Naive thymus-derived CD4-positive, alpha-beta T cell (primary cell): ENCODE results near the gene LEFTY2. TPM values are rescaled to one million over a fixed set of nuclear protein-coding genes. Genes with fewer than 3 reads are reported as not detected.
A peak's percentile ranks its signal among the peaks of the same experiment; 100 is the strongest.
"Not testable (repeated sequence)": the region's sequence is repeated elsewhere in the genome, so short reads cannot be mapped to it uniquely, and the experiment has no call there.

Experiments
- ATAC-seq: fragments of 150-1000 bp; cut with Tn5 transposase; 2 replicates; pipeline ENCODE4 v1.10.0; 2021; ENCODE audit warnings: mild to moderate bottlenecking, moderate library complexity
- CTCF ChIA-PET: fragments of 350-600 bp; sonication (Branson Sonifier 250); formaldehyde crosslinking; loops from one replicate; lab custom pipeline; 2021; ENCODE audit warnings: antibody characterized with exemption; lab: Charles Lee
- POLR2A ChIA-PET: fragments of 350-600 bp; sonication (Branson Sonifier 250); formaldehyde crosslinking; loops from one replicate; lab custom pipeline; 2021; ENCODE audit warnings: antibody characterized with exemption, inconsistent platforms; lab: Charles Lee
- DNase-seq, 9 donors: peaks; one replicate each; pipeline versions ENCODE4 v3.0.0 to v3.0.0-alpha.2; 2020 to 2022; ENCODE audit warnings: mixed read lengths in 1 of 9
- H3K27ac ChIP-seq: one replicate; pipeline ENCODE4 v1.7.0; 2013; ENCODE audit warnings: mild to moderate bottlenecking, low read depth, low read length, moderate library complexity
- H3K27me3 ChIP-seq, 2 donors: one replicate each; pipeline ENCODE4 v1.7.0; 2013; ENCODE audit warnings: low read length in 2 of 2, mild to moderate bottlenecking in 2 of 2, moderate library complexity in 2 of 2; ENCODE audit not compliant: control insufficient read depth in 2 of 2, insufficient read depth in 2 of 2
- H3K36me3 ChIP-seq, 3 experiments: 1 replicate in 2 of 3; 2 replicates in 1 of 3; pipeline ENCODE4 v1.7.0; 2013; ENCODE audit warnings: low read length in 3 of 3, mild to moderate bottlenecking in 3 of 3, moderate library complexity in 1 of 3; ENCODE audit not compliant: insufficient read depth in 3 of 3, control insufficient read depth in 2 of 3
- H3K4me1 ChIP-seq, 2 donors: one replicate each; pipeline ENCODE4 v1.7.0; 2013; ENCODE audit warnings: low read length in 2 of 2, mild to moderate bottlenecking in 2 of 2, moderate library complexity in 1 of 2; ENCODE audit not compliant: control insufficient read depth in 2 of 2, insufficient read depth in 2 of 2
- H3K4me3 ChIP-seq: 2 replicates; pipeline ENCODE4 v1.7.0; 2013; ENCODE audit warnings: mild to moderate bottlenecking, low read length
- H3K9me3 ChIP-seq, 3 experiments: 1 replicate in 2 of 3; 2 replicates in 1 of 3; pipeline ENCODE4 v1.7.0; 2013; ENCODE audit warnings: low read length in 3 of 3; ENCODE audit not compliant: control insufficient read depth in 2 of 3
- H3K27ac Mint-ChIP-seq, 9 donors: one replicate each; pipeline ENCODE4 v1.8.0; 2020 to 2022; ENCODE audit warnings: mixed read lengths in 9 of 9, mild to moderate bottlenecking in 8 of 9, moderate library complexity in 5 of 9, inconsistent platforms in 2 of 9
- H3K27me3 Mint-ChIP-seq, 5 donors: one replicate each; pipeline ENCODE4 v1.8.0; 2021 to 2022; ENCODE audit warnings: mixed read lengths in 5 of 5, mild to moderate bottlenecking in 1 of 5
- H3K36me3 Mint-ChIP-seq, 5 donors: one replicate each; pipeline ENCODE4 v1.8.0; 2020 to 2022; ENCODE audit warnings: mixed read lengths in 5 of 5, mild to moderate bottlenecking in 3 of 5, inconsistent platforms in 1 of 5
- H3K4me1 Mint-ChIP-seq, 7 donors: one replicate each; pipeline ENCODE4 v1.8.0; 2020 to 2022; ENCODE audit warnings: mixed read lengths in 7 of 7, mild to moderate bottlenecking in 3 of 7, inconsistent platforms in 1 of 7
- H3K4me3 Mint-ChIP-seq, 10 donors: one replicate each; pipeline ENCODE4 v1.8.0; 2020 to 2022; ENCODE audit warnings: mild to moderate bottlenecking in 10 of 10, mixed read lengths in 10 of 10, moderate library complexity in 6 of 10, inconsistent platforms in 2 of 10
- H3K9me3 Mint-ChIP-seq, 11 donors: one replicate each; pipeline ENCODE4 v1.8.0; 2020 to 2022; ENCODE audit warnings: mixed read lengths in 11 of 11, mild to moderate bottlenecking in 4 of 11, inconsistent platforms in 1 of 11, moderate library complexity in 1 of 11
- intact Hi-C, 2 donors: fragments of 100-400 bp; cut with micrococcal nuclease; formaldehyde crosslinking; loops; one replicate each; pipeline ENCODE4 v1.15.1; 2023
- polyA plus RNA-seq, 2 donors: library from polyadenylated mRNA; unstranded; fragments of 300-500 nt; fragmentation: Illumina TruSeq; gene quantifications; one replicate each; pipeline ENCODE4 v1.2.3, GENCODE V29; 2021
- total RNA-seq, 6 experiments: library from RNA in 5 of 6; stranded (reverse) in 5 of 6; gene quantifications; 1 replicate in 5 of 6; 2 replicates in 1 of 6; pipeline ENCODE4 v1.2.3 and lab custom pipeline; 2021 to 2026

The LEFTY2 gene
- total and polyA plus RNA-seq, 7 experiments from 2014 or later, result 0.45 TPM; not detected in 6

DNA sequence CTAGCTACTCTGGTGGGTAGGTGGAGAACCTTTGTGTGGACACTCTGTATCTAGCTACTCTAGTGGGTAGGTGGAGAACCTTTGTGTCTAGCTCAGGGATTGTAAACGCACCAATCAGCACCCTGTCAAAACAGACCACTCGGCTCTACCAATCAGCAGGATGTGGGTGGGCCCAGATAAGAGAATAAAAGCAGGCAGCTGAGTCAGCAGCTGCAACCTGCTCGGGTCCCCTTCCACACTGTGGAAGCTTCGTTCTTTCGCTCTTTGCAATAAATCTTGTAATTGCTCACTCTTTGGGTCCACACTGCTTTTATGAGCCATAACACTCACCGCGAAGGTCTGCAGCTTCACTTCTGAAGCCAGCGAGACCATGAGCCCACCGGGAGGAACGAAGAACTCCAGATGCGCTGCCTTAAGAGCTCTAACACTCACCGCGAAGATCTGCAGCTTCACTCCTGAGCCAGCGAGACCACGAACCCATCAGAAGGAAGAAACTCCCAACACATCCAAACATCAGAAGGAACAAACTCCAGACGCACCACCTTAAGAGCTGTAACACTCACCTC is 29.7 kb upstream of the LEFTY2 start:
- not testable (repeated sequence) for H3K27ac Mint-ChIP-seq, H3K27me3 Mint-ChIP-seq, H3K27ac ChIP-seq, H3K4me3 ChIP-seq, H3K27me3 ChIP-seq, H3K36me3 ChIP-seq, H3K4me1 Mint-ChIP-seq, H3K4me1 ChIP-seq, H3K36me3 Mint-ChIP-seq, DNase-seq, H3K4me3 Mint-ChIP-seq, H3K9me3 Mint-ChIP-seq, ATAC-seq, H3K9me3 ChIP-seq
- POLR2A ChIA-PET, result interaction anchor here (0.6 kb wide), 1 partner anchor 81 kb away, joined by 3 read pairs; no protein-coding TSS in a partner anchor
- intact Hi-C loops, result loop anchor here in 1 of 2 donors (10.0 kb wide), 1 partner anchor 316 kb away; the partner anchor contains the start of gene ENAH
- CTCF ChIA-PET, result interaction anchor here (0.7 to 1.0 kb wide), 3 partner anchors 14 to 499 kb away, joined by 3 to 5 read pairs (median 3); no protein-coding TSS in a partner anchor

DNA sequence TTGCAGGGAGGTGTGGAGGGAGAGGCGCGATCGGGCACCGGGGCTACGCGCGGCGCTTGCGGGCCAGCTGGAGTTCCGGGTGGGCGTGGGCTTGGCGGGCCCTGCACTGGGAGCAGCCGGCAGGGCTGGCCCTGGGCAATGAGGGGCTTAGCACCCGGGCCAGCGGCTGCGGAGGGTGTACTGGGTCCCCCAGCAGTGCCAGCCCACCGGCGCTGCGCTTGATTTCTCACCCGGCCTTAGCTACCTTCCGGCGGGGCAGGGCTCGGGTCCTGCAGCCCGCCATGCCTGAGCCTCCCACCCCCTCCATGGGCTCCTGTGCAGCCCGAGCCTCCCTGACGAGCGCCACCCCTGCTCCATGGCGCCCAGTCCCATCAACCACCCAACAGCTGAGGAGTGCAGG is 28.7 kb upstream of the LEFTY2 start:
- H3K36me3 ChIP-seq, POLR2A ChIA-PET, H3K4me1 Mint-ChIP-seq, H3K36me3 Mint-ChIP-seq, ATAC-seq, H3K9me3 ChIP-seq, H3K9me3 Mint-ChIP-seq, H3K27ac ChIP-seq, H3K4me3 ChIP-seq, H3K27me3 ChIP-seq, DNase-seq, H3K27ac Mint-ChIP-seq, H3K27me3 Mint-ChIP-seq, H3K4me3 Mint-ChIP-seq, H3K4me1 ChIP-seq: not testable (repeated sequence)
- intact Hi-C loops, result loop anchor here in 1 of 2 donors (10.0 kb wide), 1 partner anchor 315 kb away; the partner anchor contains the start of gene ENAH
- CTCF ChIA-PET, result interaction anchor here (0.7 to 1.0 kb wide), 2 partner anchors 17 to 499 kb away, joined by 3 to 5 read pairs; no protein-coding TSS in a partner anchor

DNA sequence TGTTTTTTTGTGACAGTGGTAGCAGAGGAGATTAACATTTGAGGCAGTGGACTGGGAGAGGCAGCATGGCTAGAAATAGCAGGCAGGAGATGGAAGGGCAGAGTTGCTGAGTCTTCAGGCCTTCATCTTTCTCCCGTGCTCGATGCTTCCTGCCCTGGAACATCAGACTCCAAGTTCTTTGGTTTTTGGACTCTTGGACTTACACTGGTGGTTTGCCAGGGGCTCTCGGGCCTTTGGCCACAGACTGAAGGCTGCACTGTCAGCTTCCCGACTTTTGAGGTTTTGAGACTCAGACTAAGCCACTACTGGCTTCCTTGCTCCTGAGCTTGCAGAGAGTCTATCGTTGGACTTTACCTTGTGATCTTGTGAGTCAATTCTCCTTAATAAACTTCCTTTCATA is 24.2 kb upstream of the LEFTY2 start:
- no peak overlapping the region for H3K27ac Mint-ChIP-seq
- DNase-seq (no peak), ATAC-seq (no peak)
- H3K9me3 ChIP-seq, result no peaks in the 10 kb centered on the region
- no peaks in the 10 kb centered on the region for H3K36me3 Mint-ChIP-seq
- ChIA-PET POLR2A (no interaction called here), CTCF (no interaction called here)
- H3K36me3 ChIP-seq, result no peaks in the 10 kb centered on the region
- no peak overlapping the region for H3K27ac ChIP-seq
- H3K4me1 ChIP-seq, result no peaks in the 10 kb centered on the region
- H3K4me3 Mint-ChIP-seq, result no peak overlapping the region
- no peaks in the 10 kb centered on the region for H3K9me3 Mint-ChIP-seq
- intact Hi-C loops, result no loop called here
- H3K4me3 ChIP-seq, result no peak overlapping the region
- H3K27me3 ChIP-seq, result no peaks in the 10 kb centered on the region
- peaks cover 0 to 8% (median 0%) of the 10 kb centered on the region in 7 donors for H3K4me1 Mint-ChIP-seq
- peaks cover 0 to 5% (median 0%) of the 10 kb centered on the region in 5 donors for H3K27me3 Mint-ChIP-seq

DNA sequence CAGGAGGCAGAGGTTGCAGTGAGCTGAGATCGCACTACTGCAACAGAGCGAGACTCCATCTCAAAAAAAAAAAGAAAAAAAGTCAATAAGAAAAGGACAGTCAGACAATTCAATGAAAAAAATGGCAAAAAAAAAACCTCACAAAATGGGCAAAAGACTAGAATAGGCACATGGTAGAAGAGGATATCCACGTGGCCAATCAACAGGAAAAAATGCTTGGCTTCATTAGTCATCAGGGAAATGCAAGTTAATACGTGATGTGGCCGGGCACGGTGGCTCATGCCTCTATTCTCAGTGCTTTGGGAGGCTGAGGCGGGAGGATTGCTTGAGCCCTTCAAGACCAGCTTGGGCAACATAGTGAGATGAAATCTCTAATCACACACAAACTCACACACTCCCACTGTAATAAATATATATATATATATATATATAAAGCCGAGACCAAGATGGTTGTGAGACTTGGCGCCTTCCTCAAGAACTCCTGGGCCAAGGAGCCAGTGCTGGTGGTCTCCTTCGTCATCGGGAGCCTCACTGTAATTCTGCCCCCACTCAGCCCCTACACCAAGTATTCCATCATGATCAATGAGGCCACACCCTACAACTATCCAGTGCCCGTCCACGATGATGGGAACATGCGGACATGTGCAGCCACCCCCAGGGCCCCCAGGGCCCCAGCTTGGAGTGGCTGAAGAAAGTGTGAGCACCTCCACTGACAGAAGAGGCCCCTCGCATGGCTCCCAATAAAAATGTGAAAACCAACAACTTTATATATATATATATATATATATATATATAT is 22.9 kb upstream of the LEFTY2 start:
- H3K27ac Mint-ChIP-seq, result no peak overlapping the region
- H3K27me3 Mint-ChIP-seq, result peaks cover 0 to 5% (median 0%) of the 10 kb centered on the region in 5 donors
- H3K9me3 ChIP-seq, result no peaks in the 10 kb centered on the region
- H3K4me3 ChIP-seq, result no peak overlapping the region
- CTCF ChIA-PET, result interaction anchor here (0.9 to 1.1 kb wide), 3 partner anchors 9 to 37 kb away, joined by 3 to 4 read pairs (median 3); no protein-coding TSS in a partner anchor
- H3K27me3 ChIP-seq, result no peaks in the 10 kb centered on the region
- no peaks in the 10 kb centered on the region for H3K9me3 Mint-ChIP-seq
- H3K27ac ChIP-seq, result no peak overlapping the region
- H3K4me3 Mint-ChIP-seq, result no peak overlapping the region
- POLR2A ChIA-PET, result interaction anchor here (0.5 to 0.7 kb wide), 3 partner anchors 73 to 456 kb away, joined by 3 read pairs; no protein-coding TSS in a partner anchor
- H3K4me1 Mint-ChIP-seq, result peaks cover 0 to 9% (median 2%) of the 10 kb centered on the region in 7 donors
- intact Hi-C loops, result no loop called here
- no peak for ATAC-seq
- H3K36me3 Mint-ChIP-seq, result no peaks in the 10 kb centered on the region
- no peaks in the 10 kb centered on the region for H3K4me1 ChIP-seq
- no peaks in the 10 kb centered on the region for H3K36me3 ChIP-seq
- no peak for DNase-seq

DNA sequence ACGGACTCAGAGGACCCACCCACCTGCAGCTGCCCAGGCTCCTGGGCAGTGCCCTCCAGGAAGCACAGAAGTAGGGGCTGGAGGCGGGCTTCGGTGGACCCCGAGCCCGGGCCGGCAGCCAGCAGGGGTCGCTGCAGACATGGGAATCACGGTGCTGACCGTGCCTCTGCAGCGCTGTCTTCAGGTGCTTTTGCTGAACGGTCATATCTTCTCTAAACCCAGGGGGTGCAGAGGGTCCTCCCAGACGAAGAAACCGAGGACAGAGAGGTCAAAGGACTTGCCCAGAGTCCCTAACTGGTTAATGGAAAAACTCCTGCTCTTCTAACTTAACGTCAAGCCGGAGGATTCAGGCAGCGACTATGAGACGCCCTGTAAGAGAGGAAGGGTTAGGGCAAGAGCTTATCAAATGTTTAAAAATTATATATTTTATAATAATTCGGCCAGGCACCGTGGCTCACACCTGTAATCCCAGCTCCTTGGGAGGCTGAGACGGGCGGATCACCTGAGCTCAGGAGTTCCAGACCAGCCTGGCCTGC is 21.5 kb upstream of the LEFTY2 start:
- CTCF ChIA-PET, result interaction anchor here (0.6 to 1.1 kb wide), 5 partner anchors 10 to 35 kb away, joined by 3 to 8 read pairs (median 3); no protein-coding TSS in a partner anchor
- Mint-ChIP-seq H3K36me3 (no peaks in the 10 kb centered on the region), H3K27ac (no peak overlapping the region), H3K4me3 (no peak overlapping the region), H3K9me3 (no peaks in the 10 kb centered on the region), H3K27me3 (peaks cover 0 to 5% (median 0%) of the 10 kb centered on the region in 5 donors), H3K4me1 (peaks cover 0 to 9% (median 2%) of the 10 kb centered on the region in 7 donors)
- peak in 8 of 9 donors; percentile 7 to 72 (median 36) for DNase-seq
- ATAC-seq, result peak; percentile 83
- Histone ChIP-seq H3K36me3 (no peaks in the 10 kb centered on the region), H3K27me3 (no peaks in the 10 kb centered on the region), H3K9me3 (no peaks in the 10 kb centered on the region), H3K4me3 (no peak overlapping the region), H3K27ac (no peak overlapping the region), H3K4me1 (peaks cover 0 to 8% of the 10 kb centered on the region in 2 donors)
- intact Hi-C loops, result no loop called here
- POLR2A ChIA-PET, result no interaction called here

DNA sequence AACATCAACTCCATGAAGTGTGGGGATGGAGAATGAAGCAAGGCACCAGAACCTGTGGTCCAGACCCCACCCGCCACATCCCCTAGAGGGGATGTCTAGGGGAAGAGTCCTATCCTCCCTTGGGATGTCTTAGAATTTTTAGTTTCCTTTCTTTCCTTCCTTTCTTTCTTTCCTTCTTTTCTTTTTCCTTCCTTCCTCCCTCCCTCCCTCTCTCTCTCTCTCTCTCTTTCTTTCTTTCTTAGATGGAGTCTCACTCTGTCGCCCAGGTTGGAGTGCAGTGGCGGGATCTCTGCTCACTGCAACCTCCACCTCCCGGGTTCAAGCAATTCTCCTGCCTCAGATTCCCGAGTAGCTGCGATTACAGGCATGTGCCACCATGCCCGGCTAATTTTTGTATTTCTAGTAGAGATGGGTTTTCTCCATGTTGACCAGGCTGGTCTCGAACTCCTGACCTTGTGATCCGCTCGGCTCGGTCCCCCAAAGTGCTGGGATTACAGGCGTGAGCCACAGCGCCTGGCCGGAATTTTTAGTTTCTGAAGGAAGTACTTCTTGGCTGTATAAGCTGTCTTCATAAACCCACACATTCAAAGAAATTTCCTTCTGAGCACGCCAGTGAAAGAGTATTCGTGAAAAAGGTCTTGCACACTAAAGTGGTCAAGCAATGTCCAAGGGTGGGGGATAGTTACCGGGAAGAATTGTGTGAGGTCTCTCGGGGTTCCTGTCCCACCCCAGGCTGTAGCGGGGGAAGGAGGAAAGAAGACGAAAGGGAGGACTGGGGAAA is 20.8 kb upstream of the LEFTY2 start:
- H3K27ac ChIP-seq, result no peak overlapping the region
- H3K4me3 Mint-ChIP-seq, result no peak overlapping the region
- no peaks in the 10 kb centered on the region for H3K9me3 Mint-ChIP-seq
- no peaks in the 10 kb centered on the region for H3K36me3 Mint-ChIP-seq
- H3K4me1 Mint-ChIP-seq, result peaks cover 0 to 9% (median 2%) of the 10 kb centered on the region in 7 donors
- ChIA-PET POLR2A (interaction anchor here (0.7 to 1.0 kb wide), 2 partner anchors 37 to 38 kb away, joined by 3 read pairs; partner anchors contain the start of gene PYCR2), CTCF (interaction anchor here (0.7 to 0.8 kb wide), 2 partner anchors 17 to 31 kb away, joined by 3 to 4 read pairs; no protein-coding TSS in a partner anchor)
- H3K4me1 ChIP-seq, result peaks cover 0 to 8% of the 10 kb centered on the region in 2 donors
- intact Hi-C loops, result no loop called here
- H3K27ac Mint-ChIP-seq, result no peak overlapping the region
- H3K27me3 ChIP-seq, result no peaks in the 10 kb centered on the region
- no peaks in the 10 kb centered on the region for H3K9me3 ChIP-seq
- H3K27me3 Mint-ChIP-seq, result peaks cover 0 to 5% (median 0%) of the 10 kb centered on the region in 5 donors
- no peak for ATAC-seq
- no peak for DNase-seq
- no peak overlapping the region for H3K4me3 ChIP-seq
- H3K36me3 ChIP-seq, result no peaks in the 10 kb centered on the region
